Measurements from ENCODE around the gene APOM. TPM values are rescaled to one million over a fixed set of nuclear protein-coding genes. Genes with fewer than 3 reads are reported as not detected.

Gene APOM
- total RNA-seq, 3 donors from 2014 or later (not counting 1 experiment from before 2014, with no cell fraction given) = 2.6 to 2.8 (median 2.7) TPM

DNA sequence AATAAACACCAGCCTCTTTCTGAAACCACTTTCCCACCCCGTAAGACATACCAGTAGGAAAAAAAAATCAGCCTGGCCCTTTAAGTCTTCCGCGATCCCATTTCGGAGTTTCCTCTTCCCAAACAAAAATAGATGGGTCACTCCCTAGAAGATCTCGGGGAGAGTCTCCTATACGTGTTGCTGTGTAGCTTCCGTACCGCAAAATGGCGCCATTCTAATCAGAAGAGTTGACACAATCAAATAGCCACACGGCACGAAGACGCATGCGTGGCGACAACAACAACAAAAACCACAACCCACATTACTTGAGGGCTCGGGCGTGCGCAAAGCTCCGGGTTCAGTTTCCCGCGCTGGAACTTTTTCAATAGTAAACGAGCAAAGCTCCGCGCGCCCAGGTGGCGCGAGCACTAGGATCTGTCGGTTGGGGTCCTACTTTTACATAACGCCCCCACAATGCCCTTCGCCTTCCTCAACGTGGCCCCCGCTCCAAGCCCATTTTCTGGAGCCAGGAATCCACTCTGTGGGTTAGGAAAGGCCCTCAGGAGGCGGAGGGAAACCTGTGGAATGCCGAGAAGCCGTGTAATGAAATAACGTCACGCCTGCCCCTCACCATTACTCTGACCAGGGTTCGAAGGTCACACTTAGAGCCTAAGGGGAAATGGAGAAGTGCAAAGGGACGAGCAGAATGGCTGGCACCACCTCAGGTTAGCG lies 9.3 kb downstream of the APOM start, which contains the start of gene GPANK1:
TSS of gene GPANK1 (minus strand) at position 208 of the 711 bp plus-strand sequence. CDS start 519 bp downstream, outside the sequence.
- peaks cover 37 to 59% of the 10 kb centered on the region in 2 donors for H3K4me1 Mint-ChIP-seq
- peaks cover 49% of the 10 kb centered on the region for H3K4me1 ChIP-seq (ENCODE audit: control insufficient read depth, insufficient read depth, low read length)

DNA sequence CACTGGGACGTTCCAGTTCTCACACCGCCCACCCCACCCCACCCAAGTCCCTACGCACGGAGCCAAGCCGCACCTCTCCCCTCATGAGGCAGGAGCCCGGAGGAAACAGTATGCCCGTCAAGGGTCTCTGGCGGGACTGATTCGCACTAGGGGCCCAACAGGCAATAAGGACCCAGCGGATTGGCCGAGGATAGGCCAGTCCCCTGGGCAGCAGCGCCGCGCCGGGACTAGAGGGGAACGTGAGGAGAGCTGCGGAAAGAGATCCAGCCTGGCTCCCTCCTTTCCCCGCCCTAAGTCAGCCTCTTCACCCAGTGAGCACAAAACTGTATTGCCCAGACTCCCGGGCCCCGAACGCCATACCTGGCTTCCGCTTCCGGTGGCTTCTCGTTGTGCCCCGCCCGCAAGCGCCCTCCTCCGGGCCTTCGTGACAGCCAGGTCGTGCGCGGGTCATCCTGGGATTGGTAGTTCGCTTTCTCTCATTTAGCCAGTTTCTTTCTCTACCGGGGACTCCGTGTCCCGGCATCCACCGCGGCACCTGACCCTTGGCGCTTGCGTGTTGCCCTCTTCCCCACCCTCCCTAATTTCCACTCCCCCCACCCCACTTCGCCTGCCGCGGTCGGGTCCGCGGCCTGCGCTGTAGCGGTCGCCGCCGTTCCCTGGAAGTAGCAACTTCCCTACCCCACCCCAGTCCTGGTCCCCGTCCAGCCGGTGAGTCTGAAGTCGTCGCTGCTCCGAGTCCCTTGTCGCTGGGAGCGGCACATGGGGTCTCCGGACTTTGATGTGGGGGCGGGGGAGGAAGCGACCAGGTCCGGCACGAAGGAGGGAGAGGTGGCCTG lies 10.0 kb downstream of the APOM start, which contains the start of gene CSNK2B:
TSS of gene CSNK2B (plus strand) at position 580 of the 836 bp plus-strand sequence. CDS start 752 bp downstream, outside the sequence.
- DNase-seq (peak; percentile 95 to 99), ATAC-seq (peak; percentile 88 to 97 (median 91))
- H3K27me3 Mint-ChIP-seq (ENCODE audit: low read depth in 2 of 2) = no peaks in the 10 kb centered on the region
- peak within 1 kb of the TSS; percentile 96 for H3K4me3 Mint-ChIP-seq
- Histone ChIP-seq H3K4me3 (ENCODE audit: low read length) (peak within 1 kb of the TSS; percentile 67), H3K9me3 (ENCODE audit: control insufficient read depth, insufficient read depth, low read length) (no peaks in the 10 kb centered on the region), H3K36me3 (ENCODE audit: control insufficient read depth, insufficient read depth, low read length) (peaks cover 49% of the 10 kb centered on the region), H3K4me1 (ENCODE audit: control insufficient read depth, insufficient read depth, low read length) (peaks cover 43% of the 10 kb centered on the region), H3K27ac (ENCODE audit: low read length) (peak within 1 kb of the TSS; percentile 92), H3K27me3 (ENCODE audit: control insufficient read depth, insufficient read depth, low read length) (no peaks in the 10 kb centered on the region)
- H3K36me3 Mint-ChIP-seq = no peaks in the 10 kb centered on the region
- H3K9me3 Mint-ChIP-seq = no peaks in the 10 kb centered on the region
- H3K4me1 Mint-ChIP-seq = peaks cover 32 to 53% of the 10 kb centered on the region in 2 donors
- H3K27ac Mint-ChIP-seq = peak within 1 kb of the TSS; percentile 97 to 100
- TF ChIP-seq, protein P1, sequence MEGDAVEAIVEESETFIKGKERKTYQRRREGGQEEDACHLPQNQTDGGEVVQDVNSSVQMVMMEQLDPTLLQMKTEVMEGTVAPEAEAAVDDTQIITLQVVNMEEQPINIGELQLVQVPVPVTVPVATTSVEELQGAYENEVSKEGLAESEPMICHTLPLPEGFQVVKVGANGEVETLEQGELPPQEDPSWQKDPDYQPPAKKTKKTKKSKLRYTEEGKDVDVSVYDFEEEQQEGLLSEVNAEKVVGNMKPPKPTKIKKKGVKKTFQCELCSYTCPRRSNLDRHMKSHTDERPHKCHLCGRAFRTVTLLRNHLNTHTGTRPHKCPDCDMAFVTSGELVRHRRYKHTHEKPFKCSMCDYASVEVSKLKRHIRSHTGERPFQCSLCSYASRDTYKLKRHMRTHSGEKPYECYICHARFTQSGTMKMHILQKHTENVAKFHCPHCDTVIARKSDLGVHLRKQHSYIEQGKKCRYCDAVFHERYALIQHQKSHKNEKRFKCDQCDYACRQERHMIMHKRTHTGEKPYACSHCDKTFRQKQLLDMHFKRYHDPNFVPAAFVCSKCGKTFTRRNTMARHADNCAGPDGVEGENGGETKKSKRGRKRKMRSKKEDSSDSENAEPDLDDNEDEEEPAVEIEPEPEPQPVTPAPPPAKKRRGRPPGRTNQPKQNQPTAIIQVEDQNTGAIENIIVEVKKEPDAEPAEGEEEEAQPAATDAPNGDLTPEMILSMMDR (IDR thresholded peaks at IDR 0.05) = no peak
- under 1% methylated on average over 63 of the region's 63 CpGs for WGBS (ENCODE audit: insufficient coverage)
- intact Hi-C loops (cut with micrococcal nuclease) = loop anchor here (1.0 to 10.0 kb wide), 7 partner anchors 13 to 948 kb away; partner anchors contain the start of genes ABHD16A, AGPAT1, BAG6 and DDX39B

More for the DNA sequence above, 9.3 kb downstream of the APOM start, which contains the start of gene GPANK1:
- Mint-ChIP-seq H3K27me3 (ENCODE audit: low read depth in 2 of 2) (no peaks in the 10 kb centered on the region), H3K27ac (peak within 1 kb of the TSS; percentile 97 to 100), H3K9me3 (no peaks in the 10 kb centered on the region), H3K36me3 (no peaks in the 10 kb centered on the region), H3K4me3 (peak within 1 kb of the TSS; percentile 96)
- peak within 1 kb of the TSS; percentile 92 for H3K27ac ChIP-seq (ENCODE audit: low read length)
- DNase-seq (peak; percentile 86 to 98), ATAC-seq (peak; percentile 33 to 52 (median 46))
- TF ChIP-seq, protein P1 (IDR thresholded peaks at IDR 0.05) = no peak
- H3K4me3 ChIP-seq (ENCODE audit: low read length) = peak within 1 kb of the TSS; percentile 67
- WGBS (ENCODE audit: insufficient coverage) = under 1% methylated on average over 39 of the region's 39 CpGs
- no peaks in the 10 kb centered on the region for H3K9me3 ChIP-seq (ENCODE audit: control insufficient read depth, insufficient read depth, low read length)
- peaks cover 42% of the 10 kb centered on the region for H3K36me3 ChIP-seq (ENCODE audit: control insufficient read depth, insufficient read depth, low read length)
- intact Hi-C loops (cut with micrococcal nuclease) = loop anchor here (1.0 to 10.0 kb wide), 9 partner anchors 13 to 948 kb away; partner anchors contain the start of genes ABHD16A, AGPAT1, BAG6 and DDX39B
- no peaks in the 10 kb centered on the region for H3K27me3 ChIP-seq (ENCODE audit: control insufficient read depth, insufficient read depth, low read length)

DNA sequence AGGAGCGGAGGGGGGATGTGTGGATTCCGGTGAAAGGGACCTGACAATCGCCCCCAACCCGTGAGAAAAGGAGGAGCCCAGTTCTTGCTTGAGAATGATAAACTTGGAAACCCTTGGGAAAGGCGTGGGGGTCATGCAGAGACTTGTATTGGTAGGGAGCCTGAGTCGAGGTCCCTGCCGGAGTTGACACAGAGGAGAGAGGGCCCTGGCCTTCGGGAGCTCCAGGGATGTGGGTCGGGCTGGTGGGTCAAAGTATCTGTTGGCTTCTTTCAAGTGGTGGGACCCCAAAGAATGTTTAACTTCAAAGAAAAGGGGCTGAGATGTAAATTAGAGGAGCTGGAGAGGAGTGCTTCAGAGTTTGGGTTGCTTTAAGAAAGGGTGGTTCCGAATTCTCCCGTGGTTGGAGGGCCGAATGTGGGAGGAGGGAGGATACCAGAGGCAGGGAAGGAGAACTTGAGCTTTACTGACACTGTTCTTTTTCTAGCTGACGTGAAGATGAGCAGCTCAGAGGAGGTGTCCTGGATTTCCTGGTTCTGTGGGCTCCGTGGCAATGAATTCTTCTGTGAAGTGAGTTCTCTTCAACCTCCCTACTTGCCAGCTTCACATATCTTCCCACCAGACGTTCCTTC lies 10.8 kb downstream of the APOM start:
- 11% methylated on average over 15 of the region's 15 CpGs for WGBS (ENCODE audit: insufficient coverage)
- H3K36me3 ChIP-seq (ENCODE audit: control insufficient read depth, insufficient read depth, low read length) = peaks cover 56% of the 10 kb centered on the region

More for the DNA sequence above, 10.8 kb downstream of the APOM start:
- peak overlapping the region; percentile 96 for H3K4me3 Mint-ChIP-seq
- Histone ChIP-seq H3K9me3 (ENCODE audit: control insufficient read depth, insufficient read depth, low read length) (no peaks in the 10 kb centered on the region), H3K4me3 (ENCODE audit: low read length) (peak overlapping the region; percentile 67), H3K27me3 (ENCODE audit: control insufficient read depth, insufficient read depth, low read length) (no peaks in the 10 kb centered on the region), H3K4me1 (ENCODE audit: control insufficient read depth, insufficient read depth, low read length) (peaks cover 36% of the 10 kb centered on the region), H3K27ac (ENCODE audit: low read length) (peak overlapping the region; percentile 78)
- DNase-seq (no peak), ATAC-seq (no peak)
- H3K36me3 Mint-ChIP-seq = no peaks in the 10 kb centered on the region
- H3K4me1 Mint-ChIP-seq = peaks cover 32 to 48% of the 10 kb centered on the region in 2 donors
- no peaks in the 10 kb centered on the region for H3K27me3 Mint-ChIP-seq (ENCODE audit: low read depth in 2 of 2)
- TF ChIP-seq, protein P1 (IDR thresholded peaks at IDR 0.05) = no peak
- H3K27ac Mint-ChIP-seq = peak overlapping the region; percentile 97 to 100
- no peaks in the 10 kb centered on the region for H3K9me3 Mint-ChIP-seq
- intact Hi-C loops (cut with micrococcal nuclease) = loop anchor here (5.0 to 10.0 kb wide), 3 partner anchors 124 to 949 kb away; partner anchors contain the start of genes AGPAT1, DDX39B, MDC1 and RNF5

All from natural killer cell (primary cell).